Common myeloid progenitor, CD34-positive (primary cell): Measurements from ENCODE around the gene RNF214.

Experiments
- CTCF ChIA-PET: fragments of 350-600 bp; sonication (Branson Sonifier 250); formaldehyde crosslinking; loops from one replicate; lab custom pipeline; 2021; ENCODE audit warnings: antibody characterized with exemption; lab: Charles Lee
- POLR2A ChIA-PET: fragments of 350-600 bp; sonication (Branson Sonifier 250); formaldehyde crosslinking; loops from one replicate; lab custom pipeline; 2021; ENCODE audit warnings: antibody characterized with exemption; lab: Charles Lee
- DNase-seq, 3 donors: peaks; one replicate each; pipeline versions ENCODE4 v3.0.0 to v3.0.0-alpha.2; 2013
- H3K27ac ChIP-seq, 2 experiments: 1 replicate in 1 of 2; 2 replicates in 1 of 2; pipeline ENCODE4 v1.7.0; 2013; ENCODE audit warnings: inconsistent platforms in 2 of 2, low read length in 2 of 2, mild to moderate bottlenecking in 2 of 2, low read depth in 1 of 2, moderate library complexity in 1 of 2; ENCODE audit not compliant: severe bottlenecking in 2 of 2, insufficient read depth in 1 of 2, poor library complexity in 1 of 2
- H3K27me3 ChIP-seq, 5 experiments: replicated peaks in 2 of 5; 1 replicate in 3 of 5; 2 replicates in 2 of 5; pipeline versions ENCODE4 v1.6.1 to v1.7.0; 2013; ENCODE audit warnings: low read length in 4 of 5, mild to moderate bottlenecking in 2 of 5, moderate library complexity in 2 of 5, inconsistent platforms in 1 of 5; ENCODE audit not compliant: insufficient read depth in 5 of 5, control insufficient read depth in 4 of 5
- H3K36me3 ChIP-seq, 4 experiments: 1 replicate in 2 of 4; 2 replicates in 2 of 4; pipeline versions ENCODE4 v1.6.1 to v1.7.0; 2013; ENCODE audit warnings: low read length in 3 of 4, control low read depth in 1 of 4, mild to moderate bottlenecking in 1 of 4; ENCODE audit not compliant: control insufficient read depth in 4 of 4, insufficient read depth in 4 of 4
- H3K4me1 ChIP-seq, 4 experiments: 1 replicate in 3 of 4; 2 replicates in 1 of 4; pipeline versions ENCODE4 v1.6.1 to v1.7.1; 2013; ENCODE audit warnings: low read length in 3 of 4, mild to moderate bottlenecking in 3 of 4, control low read depth in 1 of 4, inconsistent platforms in 1 of 4, moderate library complexity in 1 of 4; ENCODE audit not compliant: control insufficient read depth in 4 of 4, insufficient read depth in 4 of 4; ENCODE audit errors: control extremely low read depth in 1 of 4
- H3K4me3 ChIP-seq, 7 experiments: 1 replicate in 4 of 7; 2 replicates in 3 of 7; pipeline versions ENCODE4 v1.5.1 to v1.7.0; 2013; ENCODE audit warnings: mild to moderate bottlenecking in 7 of 7, low read length in 6 of 7, moderate library complexity in 6 of 7, inconsistent platforms in 2 of 7, low read depth in 2 of 7, control low read depth in 1 of 7; ENCODE audit not compliant: insufficient read depth in 4 of 7, control insufficient read depth in 1 of 7; ENCODE audit errors: extremely low read depth in 1 of 7
- H3K9me3 ChIP-seq, 5 experiments: 1 replicate in 4 of 5; 2 replicates in 1 of 5; pipeline versions ENCODE4 v1.6.1 to v1.7.1; 2013; ENCODE audit warnings: low read length in 4 of 5, mild to moderate bottlenecking in 2 of 5, inconsistent platforms in 1 of 5, low read depth in 1 of 5, moderate library complexity in 1 of 5; ENCODE audit not compliant: control insufficient read depth in 4 of 5, insufficient read depth in 2 of 5; ENCODE audit errors: control extremely low read depth in 1 of 5
- WGBS: methylation state at CpG from one replicate; pipeline ENCODE4 v1.1.5; 2013; ENCODE audit not compliant: insufficient coverage; 5-methylcytosine and 5-hydroxymethylcytosine counted together

RNF214 gene

GRCh38 chr11:117220568-117220967 lies 11.9 kb upstream of the RNF214 start:
- POLR2A ChIA-PET: interaction anchor here (0.6 to 0.9 kb wide), 2 partner anchors 11 to 391 kb away, joined by 3 read pairs; partner anchors contain the start of genes APOC3 and PCSK7
- H3K4me3 ChIP-seq: no peak overlapping the region
- H3K9me3 ChIP-seq: no peaks in the 10 kb centered on the region
- CTCF ChIA-PET: interaction anchor here (0.9 to 2.0 kb wide), 8 partner anchors 9 to 71 kb away, joined by 3 to 9 read pairs (median 3); partner anchors contain the start of gene PCSK7
- no peaks in the 10 kb centered on the region for H3K27me3 ChIP-seq
- H3K36me3 ChIP-seq: peaks cover 2 to 86% (median 69%) of the 10 kb centered on the region in 4 experiments
- WGBS: 96% methylated on average over 8 of the region's 9 CpGs
- no peak for DNase-seq
- no peaks in the 10 kb centered on the region for H3K4me1 ChIP-seq
- no peak overlapping the region for H3K27ac ChIP-seq

- POLR2A ChIA-PET: interaction anchor here (0.9 kb wide), 1 partner anchor 10 kb away, joined by 3 read pairs; the partner anchor contains the start of gene PCSK7
- WGBS: 98% methylated on average over 6 of the region's 7 CpGs
- H3K27ac ChIP-seq: no peak overlapping the region
- CTCF ChIA-PET: interaction anchor here (0.9 to 2.0 kb wide), 9 partner anchors 8 to 430 kb away, joined by 3 to 9 read pairs (median 3); partner anchors contain the start of gene PCSK7
- H3K27me3 ChIP-seq: no peaks in the 10 kb centered on the region
- no peak for DNase-seq
- H3K4me3 ChIP-seq: no peak overlapping the region
- H3K4me1 ChIP-seq: no peaks in the 10 kb centered on the region
- no peaks in the 10 kb centered on the region for H3K9me3 ChIP-seq
- H3K36me3 ChIP-seq: peaks cover 2 to 84% (median 67%) of the 10 kb centered on the region in 4 experiments
These were observed 11.3 kb upstream of the RNF214 start for GRCh38 chr11:117220999-117221774.

- H3K4me1 ChIP-seq: no peaks in the 10 kb centered on the region
- H3K27me3 ChIP-seq: no peaks in the 10 kb centered on the region
- no peak for DNase-seq
- POLR2A ChIA-PET: no interaction called here
- WGBS: 94% methylated on average over 7 of the region's 7 CpGs
- H3K36me3 ChIP-seq: peaks cover 3 to 84% (median 66%) of the 10 kb centered on the region in 4 experiments
- H3K4me3 ChIP-seq: no peak overlapping the region
- CTCF ChIA-PET: interaction anchor here (1.1 to 11.2 kb wide), 5 partner anchors 8 to 431 kb away, joined by 3 to 100 read pairs (median 4); partner anchors contain the start of genes PAFAH1B2, PCSK7 and SIDT2
- H3K27ac ChIP-seq: no peak overlapping the region
- H3K9me3 ChIP-seq: no peaks in the 10 kb centered on the region
These were observed 10.5 kb upstream of the RNF214 start for GRCh38 chr11:117221775-117222517.

- H3K9me3 ChIP-seq: no peaks in the 10 kb centered on the region
- no peaks in the 10 kb centered on the region for H3K4me1 ChIP-seq
- WGBS: over 99% methylated on average over 13 of the region's 14 CpGs
- H3K36me3 ChIP-seq: peaks cover 4 to 83% (median 59%) of the 10 kb centered on the region in 4 experiments
- CTCF ChIA-PET: interaction anchor here (1.1 to 11.2 kb wide), 3 partner anchors 44 to 79 kb away, joined by 3 to 100 read pairs (median 3); partner anchors contain the start of genes PAFAH1B2 and SIDT2
- POLR2A ChIA-PET: no interaction called here
- no peak overlapping the region for H3K4me3 ChIP-seq
- H3K27me3 ChIP-seq: no peaks in the 10 kb centered on the region
- DNase-seq: no peak
- no peak overlapping the region for H3K27ac ChIP-seq
These were observed 9.3 kb upstream of the RNF214 start for GRCh38 chr11:117222991-117223740.

DNA sequence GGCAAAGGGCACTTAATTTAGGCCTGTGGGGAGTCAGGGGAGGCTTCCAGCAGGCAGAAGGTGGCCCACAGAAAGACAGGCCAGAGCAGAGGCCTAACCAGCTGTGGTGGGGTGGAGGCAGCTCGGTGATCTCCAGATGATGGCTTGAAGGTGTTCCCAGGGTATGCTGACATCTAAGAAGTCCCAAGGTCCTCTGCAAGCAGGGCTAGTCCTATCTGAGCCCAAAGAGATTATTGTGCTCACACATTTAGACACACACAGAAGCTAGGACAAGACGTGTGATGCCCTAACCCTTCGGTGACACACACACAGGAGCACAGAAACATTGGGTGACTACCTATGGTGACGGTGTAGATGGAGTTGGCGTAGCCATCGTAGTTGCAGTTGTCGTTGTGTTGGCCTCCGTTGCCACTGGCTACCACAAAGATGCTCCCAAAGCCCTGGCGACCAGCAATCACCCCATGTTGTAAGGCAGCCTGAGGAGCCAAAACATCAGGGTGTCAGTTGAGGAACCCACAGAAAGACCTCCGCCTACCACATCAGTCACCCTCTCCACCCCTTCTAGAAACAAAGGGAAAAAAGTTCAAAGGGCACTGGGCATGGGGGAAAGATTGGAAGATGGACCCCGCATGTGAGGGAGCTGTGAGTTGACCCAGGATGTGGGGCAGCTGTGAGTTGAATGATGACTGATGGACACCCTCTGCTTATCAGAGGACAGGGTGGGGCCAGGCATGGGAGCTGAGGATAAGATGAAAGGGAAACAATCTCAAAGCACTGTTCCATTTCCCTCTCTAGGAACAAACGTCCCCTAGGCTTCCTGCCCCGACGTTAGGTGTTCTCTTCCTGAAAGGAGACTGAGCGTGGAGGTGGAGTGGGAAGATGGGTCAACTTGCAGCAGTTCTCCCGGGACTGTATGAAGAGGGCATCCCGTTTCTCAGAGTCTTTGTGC lies 8.5 kb upstream of the RNF214 start:
- no peaks in the 10 kb centered on the region for H3K4me1 ChIP-seq
- 92% methylated on average over 11 of the region's 17 CpGs for WGBS
- no peak overlapping the region for H3K4me3 ChIP-seq
- POLR2A ChIA-PET: no interaction called here
- DNase-seq: no peak
- H3K27me3 ChIP-seq: no peaks in the 10 kb centered on the region
- no peak overlapping the region for H3K27ac ChIP-seq
- H3K36me3 ChIP-seq: peaks cover 8 to 80% (median 57%) of the 10 kb centered on the region in 4 experiments
- no peaks in the 10 kb centered on the region for H3K9me3 ChIP-seq
- CTCF ChIA-PET: interaction anchor here (1.1 to 11.2 kb wide), 4 partner anchors 30 to 118 kb away, joined by 3 to 100 read pairs (median 3); partner anchors contain the start of gene SIDT2
